Measurements from ENCODE around the gene CLEC18C.
"Not testable (repeated sequence)": the region's sequence is repeated elsewhere in the genome, so short reads cannot be mapped to it uniquely, and the experiment has no call there.

The CLEC18C gene

DNA sequence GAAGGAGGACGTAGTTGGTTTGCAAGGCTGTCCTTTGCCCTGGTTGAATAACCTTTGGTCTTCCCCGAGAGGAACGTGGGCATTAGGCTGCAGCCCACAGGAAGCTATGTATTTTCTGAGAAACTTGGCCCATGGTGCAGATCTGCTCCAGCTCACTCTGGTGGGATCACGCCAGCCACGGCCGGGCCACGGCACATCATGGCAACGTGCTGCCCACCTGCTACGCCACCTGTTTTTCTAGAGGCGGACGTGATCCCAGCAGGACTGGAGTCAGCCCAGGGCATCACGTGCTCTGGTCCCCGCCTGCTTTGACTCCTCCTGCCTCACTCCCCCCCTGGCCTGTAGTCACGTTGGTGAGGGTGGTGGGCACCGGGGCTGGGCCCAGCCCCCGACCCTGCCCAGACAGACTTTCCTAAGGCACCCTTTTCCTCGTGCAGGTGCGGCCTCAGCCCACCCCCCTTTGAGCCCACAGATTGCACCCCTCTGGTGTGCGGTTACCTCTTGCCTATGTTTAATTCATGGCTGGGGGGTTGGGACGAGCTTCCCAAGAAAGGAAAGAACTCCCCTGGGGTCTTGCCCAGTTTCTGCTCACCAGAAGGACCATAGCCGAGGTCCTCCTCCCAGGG, at the start of gene CLEC18C:
Gene CLEC18C, plus strand, starts transcription at position 576 of the 626 bp plus-strand sequence. CDS start 492 bp downstream, outside the sequence.
- not testable (repeated sequence) for DNase-seq

DNA sequence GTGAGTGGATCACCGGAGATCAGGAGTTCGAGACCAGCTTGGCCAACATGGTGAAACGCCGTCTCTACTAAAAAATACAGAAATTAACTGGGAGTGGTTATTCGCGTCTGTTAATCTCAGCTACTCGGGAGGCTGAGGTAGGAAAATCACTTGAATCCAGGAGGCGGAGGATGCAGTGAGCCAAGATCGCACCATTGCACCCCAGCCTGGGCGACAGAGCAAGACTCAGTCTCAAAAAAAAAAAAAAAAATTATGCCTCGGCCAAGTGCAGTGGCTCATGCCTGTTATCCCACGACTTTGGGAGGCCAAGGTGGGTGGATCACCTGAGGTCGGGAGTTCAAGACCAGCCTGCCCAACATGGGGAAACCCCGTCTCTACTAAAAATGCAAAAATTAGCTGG, 49.8 kb upstream of the CLEC18C start:
- not testable (repeated sequence) for DNase-seq

DNA sequence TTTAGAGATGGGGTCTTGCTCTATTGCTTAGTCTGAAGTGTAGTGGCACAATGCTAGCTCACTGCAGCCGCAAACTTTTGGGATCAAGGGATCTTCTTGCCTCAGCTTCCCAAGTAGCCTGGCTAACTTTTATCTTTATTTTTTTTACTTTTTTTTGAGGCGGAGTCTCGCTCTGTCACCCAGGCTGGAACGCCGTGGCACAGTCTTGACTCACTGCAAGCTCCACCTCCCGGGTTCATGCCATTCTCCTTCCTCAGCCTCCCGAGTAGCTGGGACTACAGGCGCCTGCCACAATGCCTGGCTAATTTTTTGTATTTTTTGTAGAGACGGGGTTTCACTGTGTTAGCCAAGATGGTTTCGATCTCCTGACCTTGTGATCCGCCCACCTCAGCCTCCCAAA, 47.4 kb upstream of the CLEC18C start:
- not testable (repeated sequence) for DNase-seq

DNA sequence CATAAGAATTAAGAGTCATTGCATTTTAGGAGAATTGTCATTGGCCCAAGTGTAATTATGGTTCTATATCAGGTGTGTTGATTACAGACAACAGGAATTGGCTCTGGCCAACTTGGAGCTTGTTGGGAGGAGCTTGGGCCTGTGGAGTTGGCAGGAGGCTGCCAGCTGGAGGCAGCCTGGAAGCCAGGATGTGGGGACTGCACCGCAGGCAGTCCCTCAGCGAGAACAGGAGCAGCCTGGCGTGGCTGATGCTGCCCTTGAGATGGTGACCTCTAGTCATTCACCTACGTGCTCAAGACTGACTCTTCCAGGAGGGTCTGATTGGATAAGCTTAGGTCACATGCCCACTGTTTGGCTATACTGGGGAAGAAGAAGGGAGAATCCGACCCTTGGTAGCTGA, 45.9 kb upstream of the CLEC18C start:
- not testable (repeated sequence) for DNase-seq

DNA sequence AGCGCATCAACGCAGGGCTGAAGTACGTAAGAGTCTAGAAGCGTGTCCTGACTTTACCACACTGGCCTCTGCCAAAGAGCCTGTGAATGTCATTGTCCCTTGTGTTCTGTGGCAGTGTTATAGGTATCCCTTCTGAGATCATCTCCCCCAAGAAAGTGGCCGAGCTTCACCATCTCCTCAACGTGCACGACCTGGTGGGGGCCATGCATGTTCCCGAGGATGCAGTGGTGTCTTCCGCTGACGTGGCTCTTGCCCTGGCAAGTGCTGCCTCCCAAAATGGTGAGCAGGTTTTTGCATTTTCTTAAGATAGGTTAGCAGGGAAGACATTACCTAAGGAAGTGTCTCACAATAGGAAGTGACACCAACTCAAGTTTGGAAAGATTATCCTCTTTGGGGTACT, 44.7 kb upstream of the CLEC18C start:
- DNase-seq, result not testable (repeated sequence)

DNA sequence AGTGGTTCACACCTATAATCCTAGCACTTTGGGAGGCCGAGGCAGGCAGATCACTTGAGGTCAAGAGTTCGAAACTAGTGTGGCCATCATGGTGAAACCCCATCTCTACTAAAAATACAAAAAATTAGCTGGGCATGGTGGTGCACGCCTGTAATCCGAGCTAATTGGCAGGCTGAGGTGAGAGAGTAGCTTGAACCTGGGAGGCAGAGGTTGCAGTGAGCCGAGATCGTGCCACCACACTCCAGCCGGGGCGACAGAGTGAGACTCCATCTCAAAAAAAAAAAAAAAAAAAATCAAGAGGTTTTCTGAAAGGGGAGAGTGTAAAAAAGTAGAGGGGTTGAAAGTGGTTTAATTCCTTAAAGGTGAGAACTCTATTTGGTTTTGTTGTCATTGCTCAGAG, 37.8 kb upstream of the CLEC18C start:
- DNase-seq, result not testable (repeated sequence)

DNA sequence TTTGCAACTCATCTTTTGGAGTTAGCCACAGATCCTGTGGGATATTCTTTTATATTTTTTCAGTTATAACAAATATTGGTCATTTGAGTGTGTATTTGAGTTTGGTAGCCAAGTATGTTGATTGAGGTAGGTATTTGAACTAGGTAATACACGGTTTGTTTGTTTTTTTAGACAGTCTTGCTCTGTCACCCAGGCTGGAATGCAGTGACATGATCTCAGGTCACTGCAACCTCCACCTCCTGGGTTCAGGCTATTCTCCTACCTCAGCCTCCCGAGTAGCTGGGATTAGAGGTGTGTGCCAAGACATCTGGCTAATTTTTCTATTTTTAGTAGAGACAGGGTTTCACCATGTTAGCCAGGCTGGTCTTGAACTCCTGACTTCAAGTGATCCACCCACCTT, 37.0 kb upstream of the CLEC18C start:
- not testable (repeated sequence) for DNase-seq

DNA sequence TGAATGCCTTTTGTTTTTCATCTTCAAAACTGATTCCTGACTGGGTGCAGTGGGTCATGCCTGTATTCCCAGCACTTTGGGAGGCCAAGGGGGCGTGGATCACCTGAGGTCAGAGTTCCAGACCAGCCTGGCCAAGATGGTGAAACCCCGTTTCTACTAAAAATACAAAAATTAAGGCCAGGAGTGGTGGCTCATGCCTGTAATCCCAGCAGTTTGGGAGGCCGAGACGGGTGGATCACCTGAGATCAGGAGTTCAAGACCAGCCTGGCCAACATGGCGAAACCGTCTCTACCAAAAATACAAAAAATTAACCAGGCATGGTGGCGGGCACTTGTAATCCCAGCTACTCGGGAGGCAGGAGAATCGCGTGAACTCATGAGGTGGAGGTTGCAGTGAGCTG, 30.8 kb upstream of the CLEC18C start:
- DNase-seq, result not testable (repeated sequence)

DNA sequence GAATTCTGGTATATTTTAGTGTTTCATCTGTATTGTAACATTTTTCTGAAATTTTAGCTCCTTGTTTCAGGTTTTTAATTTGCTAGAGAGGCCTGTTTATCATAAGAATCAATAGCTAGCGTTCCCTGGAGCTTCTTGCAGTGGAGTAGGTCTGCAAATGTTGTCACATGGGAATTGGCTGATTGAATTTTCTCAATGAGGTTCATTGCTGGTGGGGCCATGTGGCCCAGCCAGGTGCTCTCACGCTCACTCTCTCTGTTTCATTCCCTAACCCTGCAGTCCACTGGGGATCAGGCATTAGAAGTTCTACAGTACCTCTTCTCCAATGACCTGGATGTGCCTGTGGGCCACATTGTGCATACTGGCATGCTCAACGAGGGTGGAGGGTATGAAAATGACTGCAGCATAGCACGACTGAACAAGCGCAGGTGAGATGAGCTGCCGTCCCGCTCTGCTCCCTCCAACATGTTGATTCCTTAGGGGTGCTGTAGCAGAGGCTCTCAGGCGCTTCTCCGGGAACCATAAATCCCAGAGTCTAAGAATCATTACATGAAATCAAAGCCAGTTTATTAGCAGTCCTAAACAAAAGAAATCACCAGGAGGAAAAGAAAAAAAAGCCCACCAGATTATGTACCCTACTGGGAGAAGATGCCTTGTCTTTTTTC, 30.2 kb upstream of the CLEC18C start:
- DNase-seq, result not testable (repeated sequence)

DNA sequence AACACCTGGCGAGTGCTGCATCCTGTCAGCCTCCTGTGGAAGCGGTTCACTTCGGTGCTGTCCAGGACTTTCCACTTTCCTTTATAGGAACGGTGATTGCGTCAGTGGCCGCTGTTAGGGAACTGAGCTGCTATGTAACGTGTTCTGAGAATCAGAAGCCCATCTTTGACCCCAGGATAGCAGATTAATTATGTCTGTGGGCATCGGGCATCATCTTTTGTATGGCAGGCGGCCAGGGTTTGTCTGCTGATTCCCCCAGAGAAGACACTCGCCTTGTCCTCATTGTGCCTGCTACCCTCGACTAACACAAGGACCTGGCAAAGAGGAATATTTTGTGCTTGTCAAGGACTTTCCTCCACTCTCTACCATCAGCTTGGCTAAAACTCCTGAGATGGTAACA, 25.7 kb upstream of the CLEC18C start:
- not testable (repeated sequence) for DNase-seq

DNA sequence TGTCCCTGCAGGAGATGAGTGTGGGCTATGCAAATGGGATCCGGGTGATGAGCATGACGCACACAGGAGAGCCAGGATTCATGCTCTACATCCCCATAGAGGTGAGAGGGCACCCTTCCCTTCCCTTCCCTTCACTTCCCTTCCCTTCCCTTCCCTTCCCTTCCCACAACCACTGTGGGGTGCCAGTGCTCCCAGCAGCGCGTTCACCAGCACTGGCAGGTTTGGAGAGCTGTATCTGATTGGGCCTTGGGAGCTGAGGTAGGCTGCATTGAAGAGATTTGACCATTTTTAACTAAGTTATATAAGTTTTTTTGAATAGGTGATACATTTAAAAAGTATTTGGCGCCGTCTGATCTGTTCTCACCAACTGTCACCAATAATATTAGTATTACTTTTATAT, 25.1 kb upstream of the CLEC18C start:
- not testable (repeated sequence) for DNase-seq

DNA sequence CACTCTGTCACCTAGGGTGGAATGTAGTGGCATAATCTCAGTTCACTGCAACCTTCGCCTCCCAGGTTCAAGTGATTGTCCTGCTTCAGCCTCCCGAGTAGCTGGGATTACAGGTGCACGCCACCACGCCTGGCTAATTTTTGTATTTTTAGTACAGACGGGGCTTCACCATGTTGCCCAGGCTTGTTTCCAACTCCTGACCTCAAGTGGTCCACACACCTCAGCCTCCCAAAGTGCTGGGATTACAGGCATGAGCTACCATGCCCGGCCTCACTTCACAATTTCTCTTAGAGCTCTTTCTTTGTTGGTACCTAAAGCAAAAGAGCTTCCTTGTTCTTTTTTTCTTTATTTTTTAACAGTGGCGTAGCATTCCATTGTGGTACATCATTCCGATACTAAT, 24.3 kb upstream of the CLEC18C start:
- DNase-seq, result not testable (repeated sequence)

DNA sequence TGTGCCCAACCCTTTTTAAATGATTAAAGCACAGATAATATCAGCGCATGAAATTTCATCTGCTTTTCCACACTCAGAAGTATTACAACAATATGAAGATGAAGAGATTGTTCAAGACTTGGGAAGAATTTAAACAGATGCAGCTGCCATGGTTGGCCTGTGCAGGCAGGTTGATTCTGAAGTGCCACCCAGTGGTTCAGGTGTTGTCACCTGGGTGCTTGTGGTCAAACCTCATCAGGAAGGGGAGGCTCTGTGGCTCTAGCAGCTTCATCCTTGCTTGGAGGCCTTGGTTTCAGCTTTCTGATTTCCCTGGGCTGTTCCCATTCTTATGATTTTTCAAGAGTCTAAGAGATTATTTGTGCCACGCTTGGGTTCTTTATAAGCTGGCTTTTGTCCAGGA, 22.2 kb upstream of the CLEC18C start:
- no peak for DNase-seq

DNA sequence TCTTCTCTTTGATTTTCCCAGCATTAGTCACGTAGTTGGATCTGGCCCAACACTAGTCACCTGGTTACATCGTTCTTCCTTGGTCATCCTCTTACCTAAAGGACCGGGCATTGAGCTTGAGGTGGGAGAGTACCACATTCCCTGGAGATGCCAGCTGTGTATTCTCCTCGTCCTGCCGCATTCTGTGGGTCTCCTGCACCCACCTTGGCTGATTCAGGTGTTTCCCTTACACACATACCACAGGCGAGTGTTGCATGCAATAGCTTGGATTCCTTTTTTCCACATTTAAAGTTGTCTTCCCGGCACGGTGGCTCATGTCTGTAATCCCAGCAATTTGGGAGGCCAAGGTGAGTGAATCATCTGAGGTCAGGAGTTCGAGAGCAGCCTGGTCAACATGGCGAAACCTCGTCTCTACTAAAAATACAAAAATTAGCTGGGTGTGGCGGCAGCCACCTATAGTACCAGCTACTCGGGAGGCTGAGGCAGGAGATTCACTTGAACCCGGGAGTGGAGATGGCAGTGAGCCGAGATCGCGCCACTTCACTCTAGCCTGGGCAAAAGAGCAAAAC, 21.6 kb upstream of the CLEC18C start:
- DNase-seq, result no peak

DNA sequence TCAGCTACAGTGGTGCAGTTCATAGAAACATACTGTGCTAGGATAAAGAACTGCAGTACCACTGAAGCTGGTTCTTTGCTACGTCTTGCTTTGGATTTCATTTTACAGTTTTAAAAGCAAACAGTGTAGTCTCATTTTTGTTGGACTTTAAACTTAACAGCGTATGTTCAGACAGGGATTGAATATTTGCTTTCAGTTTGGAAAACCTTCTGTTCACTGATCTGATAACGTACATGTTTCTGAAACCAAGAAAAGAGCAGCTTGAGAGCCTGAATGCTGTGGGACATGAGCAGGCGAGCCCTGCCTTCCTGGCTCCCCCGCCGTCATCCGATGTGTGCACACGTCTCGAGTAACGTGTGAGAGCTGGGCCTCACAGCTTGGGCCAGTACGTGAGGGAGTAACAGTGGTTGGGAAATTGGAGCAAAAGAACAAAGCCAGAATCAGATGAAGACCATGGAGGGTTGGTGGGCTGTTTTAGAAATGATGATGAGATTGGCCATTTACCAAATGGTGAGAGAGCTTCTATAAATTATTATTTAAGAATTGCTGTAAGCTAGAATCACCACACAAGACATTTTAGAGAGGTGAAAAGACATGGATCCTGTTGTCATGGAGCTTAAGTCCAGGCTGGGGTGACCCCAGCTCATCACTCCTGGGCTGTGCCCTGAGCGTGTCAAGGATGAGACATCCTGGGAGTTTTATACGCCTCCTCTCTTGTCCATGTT, 20.8 kb upstream of the CLEC18C start:
- DNase-seq, result no peak

DNA sequence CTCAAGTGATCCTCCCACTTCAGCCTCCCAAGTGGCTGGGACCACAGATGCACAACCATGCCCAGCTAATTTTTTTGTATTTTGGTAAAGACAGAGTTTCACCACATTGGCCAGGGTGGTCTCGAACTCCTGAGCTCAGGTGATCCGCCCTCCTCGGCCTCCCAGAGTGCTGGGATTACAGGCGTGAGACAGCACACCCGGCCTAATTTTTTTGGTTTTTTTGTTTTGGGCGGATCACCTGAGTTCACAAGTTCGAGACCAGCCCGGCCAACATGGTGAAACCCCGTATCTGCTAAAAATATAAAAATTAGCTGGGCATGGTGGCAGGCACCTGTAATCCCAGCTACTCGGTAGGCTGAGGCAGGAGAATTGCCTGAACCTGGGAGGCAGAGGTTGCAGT, 18.9 kb upstream of the CLEC18C start:
- DNase-seq, result not testable (repeated sequence)

DNA sequence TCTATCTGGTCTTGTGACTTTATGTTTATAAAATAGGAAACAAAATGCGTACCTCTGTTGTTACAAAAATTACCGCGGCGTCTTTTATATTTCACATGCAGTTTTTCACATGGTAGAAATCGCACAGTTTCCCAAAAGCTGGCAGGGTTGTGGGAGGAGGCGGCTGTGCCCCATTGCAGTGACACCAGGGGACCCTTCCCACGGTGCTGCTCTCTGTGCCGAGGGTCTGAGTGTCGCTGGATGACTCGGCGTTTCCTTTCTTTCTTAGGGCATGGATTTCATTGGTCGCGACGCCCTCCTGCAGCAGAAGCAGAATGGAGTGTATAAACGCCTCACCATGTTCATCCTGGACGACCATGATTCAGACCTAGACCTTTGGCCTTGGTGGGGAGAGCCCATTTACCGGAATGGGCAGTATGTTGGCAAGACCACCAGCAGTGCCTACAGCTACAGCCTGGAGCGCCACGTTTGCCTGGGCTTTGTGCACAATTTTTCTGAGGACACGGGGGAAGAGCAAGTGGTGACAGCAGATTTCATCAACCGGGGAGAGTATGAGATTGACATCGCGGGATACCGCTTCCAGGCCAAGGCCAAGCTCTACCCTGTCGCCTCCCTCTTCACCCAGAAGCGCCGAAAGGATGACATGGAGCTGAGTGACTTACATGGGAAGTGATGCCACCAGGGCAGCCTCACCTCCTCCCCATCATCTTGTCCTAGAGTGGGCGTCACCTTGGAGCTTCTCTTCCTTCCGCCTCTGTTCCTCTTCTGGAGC, 17.2 kb upstream of the CLEC18C start:
- DNase-seq, result no peak

DNA sequence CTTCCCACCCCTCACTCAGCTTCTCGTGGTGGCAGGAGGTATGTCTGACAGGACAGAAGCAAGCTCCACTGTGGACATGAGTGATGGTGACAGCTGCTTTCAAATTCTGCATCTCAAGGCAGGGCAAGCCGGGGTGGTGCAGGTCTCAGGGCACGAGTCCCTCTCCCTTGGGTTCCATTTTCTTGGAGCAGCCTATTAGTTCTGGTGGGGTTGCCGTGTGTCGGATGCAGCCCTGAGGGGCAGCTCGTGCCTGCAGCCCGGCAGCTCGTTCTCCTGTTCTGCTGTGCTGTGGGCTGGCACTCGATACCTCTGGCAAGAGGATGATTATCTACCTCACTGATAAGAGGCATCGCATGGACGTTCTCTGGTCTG, 16.5 kb upstream of the CLEC18C start:
- DNase-seq, result no peak

DNA sequence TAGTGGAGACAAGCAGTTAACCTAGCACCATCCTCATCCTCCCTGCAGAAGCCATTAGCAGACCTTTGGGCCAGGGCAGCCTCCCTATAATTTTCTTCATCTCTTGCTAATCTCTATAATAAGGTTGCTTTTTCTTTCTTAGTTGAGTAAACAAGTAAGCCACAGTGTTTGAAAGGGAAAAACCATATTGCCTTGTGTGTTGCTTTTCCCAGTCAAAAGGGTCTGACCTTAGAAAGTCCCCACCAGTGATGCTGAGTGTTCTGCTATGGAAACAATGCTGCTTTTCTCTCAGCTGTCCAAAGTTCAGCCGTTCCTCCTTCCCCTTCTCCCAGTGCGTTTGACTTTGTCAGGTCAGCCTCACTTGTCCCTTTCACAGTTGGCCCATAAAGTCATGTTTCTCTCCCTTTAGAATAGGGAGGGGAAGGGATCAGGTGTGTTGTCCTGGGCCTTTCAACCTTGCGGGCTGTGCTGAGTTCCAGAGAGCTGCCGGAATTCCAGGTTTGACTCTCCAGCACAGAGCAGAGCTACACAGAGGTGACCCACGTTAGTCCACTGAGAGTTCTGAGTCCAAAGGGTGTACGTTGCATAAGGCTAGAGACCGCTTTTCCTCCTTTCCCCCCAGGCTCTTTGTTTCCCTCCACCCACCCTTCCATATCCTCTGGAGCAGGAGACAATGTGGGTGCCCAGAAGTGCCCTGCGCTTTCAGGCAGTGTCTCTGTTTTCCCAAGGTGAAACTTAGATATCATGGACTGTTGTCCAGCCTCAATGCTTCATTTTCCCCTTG, 15.9 kb upstream of the CLEC18C start:
- no peak for DNase-seq

DNA sequence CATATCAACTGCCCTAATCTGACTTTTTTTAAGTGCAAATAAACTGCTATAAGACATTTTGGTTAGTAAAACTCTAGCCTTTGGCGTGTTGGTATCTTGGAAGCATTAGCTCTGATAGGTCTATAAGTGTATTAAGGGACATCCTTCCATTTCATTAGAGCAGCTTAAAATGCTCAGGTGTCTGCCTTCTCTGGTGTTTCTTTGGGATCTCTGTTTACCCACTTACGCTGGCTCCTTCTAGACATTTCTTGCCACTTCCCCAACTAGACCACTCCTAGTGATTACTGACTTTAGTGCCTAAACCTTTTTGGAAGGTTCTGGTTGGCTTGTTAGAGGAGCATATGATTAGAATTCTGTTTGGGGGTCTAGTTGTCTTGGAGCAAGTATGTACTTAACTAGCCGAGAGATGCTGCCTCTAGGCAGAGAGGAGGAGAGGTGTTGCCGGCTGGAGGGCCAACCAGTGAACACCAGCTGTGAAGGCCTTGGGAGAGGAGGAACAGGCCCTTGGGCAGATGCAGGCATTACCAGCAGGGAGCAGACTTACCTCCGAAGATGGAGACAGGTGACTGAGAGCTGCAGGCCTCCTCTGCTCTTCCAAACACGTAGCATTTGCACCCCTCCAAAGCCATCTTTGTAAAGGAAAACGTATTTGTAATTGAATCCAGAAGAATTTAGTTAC, 15.2 kb upstream of the CLEC18C start:
- DNase-seq, result no peak

All from activated CD4-positive, alpha-beta T cell treated with anti-CD3 and anti-CD28 coated beads, Interleukin-10, Interleukin-2, amounts not matched to agents 100 ng/mL and 50 ng/mL, durations not matched to agents 16 hours and 8 hours (primary cell).